Measurements from ENCODE around the gene DNMT3A.

DNMT3A gene

DNA sequence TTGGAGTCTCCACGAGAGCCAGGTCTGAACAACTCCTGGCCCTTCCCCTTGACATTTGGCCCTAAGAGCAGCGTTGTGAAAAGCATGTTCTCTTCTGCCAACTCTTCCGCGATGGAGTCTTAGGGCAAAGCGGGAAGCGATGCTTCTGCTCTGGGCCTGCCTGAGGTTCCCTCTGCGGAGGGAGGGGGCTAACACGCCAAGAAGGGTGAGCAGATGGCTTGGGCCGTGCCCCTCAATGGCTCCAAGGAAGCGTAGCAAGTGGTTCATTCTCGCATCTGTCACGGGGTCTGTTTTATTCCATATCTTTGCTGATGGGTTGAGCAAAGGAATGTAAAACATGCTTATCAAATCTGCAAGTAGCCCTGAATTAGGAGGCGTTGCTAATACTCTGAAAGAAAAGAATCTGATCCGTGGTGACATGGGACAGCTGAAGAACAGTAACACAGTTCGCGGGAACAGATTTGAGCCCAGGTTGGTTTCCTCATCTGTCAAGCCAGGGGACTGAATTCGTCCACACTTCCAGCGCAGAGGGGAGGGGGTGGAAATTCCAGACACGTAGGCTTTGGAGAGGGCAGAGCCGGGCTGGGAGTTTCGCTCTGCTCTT is 38.0 kb downstream of the DNMT3A start:
- DNase-seq, result no peak

DNA sequence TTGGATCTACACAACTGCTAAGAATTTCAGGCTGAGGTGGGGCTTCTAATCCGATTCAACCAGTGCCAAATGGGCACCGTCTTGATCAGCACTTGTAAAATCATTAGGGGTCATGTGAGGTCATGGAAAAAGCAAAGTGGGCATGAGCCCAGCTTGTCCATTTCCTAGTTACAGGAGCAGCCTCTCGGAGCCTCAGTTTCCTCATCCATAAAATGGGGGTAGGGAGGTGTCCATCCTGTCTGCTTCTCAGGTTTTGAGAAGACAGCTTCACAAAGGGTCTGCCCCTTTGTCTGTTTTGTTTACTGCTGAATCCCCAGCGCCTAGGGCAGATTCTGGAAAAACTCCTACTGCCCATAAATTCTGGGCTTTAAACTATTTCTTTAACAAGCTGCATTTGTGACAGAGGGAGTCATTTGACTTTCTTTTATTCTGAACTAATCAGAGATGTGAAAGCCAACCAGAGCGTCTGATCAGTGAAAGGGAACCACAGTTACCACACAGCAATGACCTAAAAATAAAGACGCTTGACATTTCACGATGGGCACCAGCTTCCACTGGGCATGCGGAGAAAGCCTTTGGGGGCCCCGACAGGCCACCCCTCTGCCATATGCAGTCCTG is 38.9 kb downstream of the DNMT3A start:
- no peak for DNase-seq

DNA sequence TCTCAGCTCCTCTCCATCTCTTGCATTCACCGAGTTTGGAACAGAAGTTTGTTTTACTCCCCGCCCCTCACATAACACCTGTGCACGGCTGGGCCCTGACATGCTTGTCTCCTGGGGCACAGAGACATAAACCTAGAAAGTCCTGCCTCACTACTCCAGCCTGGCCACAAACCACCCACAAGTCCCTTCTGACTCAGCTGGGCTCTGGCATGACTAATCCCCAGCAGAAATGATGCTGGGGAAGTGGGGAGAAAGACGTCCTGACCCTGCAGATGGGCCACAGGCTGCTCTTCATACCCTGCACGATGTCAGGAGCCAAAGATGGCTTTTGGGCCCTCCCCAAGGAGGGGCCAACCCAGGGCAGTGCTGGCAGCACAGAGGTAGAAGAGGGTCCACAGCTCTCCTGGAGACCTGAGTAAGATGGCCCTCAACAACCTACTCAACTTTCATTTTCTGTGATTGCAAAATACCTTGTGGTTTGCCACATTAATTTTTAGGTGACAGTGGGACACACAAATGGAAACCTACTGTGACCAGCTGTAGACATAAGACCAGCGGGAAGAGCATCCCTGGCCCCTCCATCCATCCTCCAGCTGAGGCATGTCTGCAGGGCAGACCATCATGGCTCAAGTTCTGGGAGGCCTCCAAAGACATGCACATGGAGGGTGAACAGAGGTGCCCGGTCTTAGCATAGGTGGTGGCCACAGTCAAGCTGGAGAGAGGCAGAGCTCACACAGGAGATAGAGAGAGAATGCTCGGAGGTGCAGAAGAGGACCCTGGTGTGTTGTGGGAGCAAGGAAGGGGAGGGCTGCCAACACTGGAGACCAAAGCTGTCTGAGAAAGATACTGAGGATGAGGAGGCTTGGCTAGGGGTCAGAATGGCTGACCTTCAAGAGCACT is 40.0 kb downstream of the DNMT3A start:
- DNase-seq, result no peak

DNA sequence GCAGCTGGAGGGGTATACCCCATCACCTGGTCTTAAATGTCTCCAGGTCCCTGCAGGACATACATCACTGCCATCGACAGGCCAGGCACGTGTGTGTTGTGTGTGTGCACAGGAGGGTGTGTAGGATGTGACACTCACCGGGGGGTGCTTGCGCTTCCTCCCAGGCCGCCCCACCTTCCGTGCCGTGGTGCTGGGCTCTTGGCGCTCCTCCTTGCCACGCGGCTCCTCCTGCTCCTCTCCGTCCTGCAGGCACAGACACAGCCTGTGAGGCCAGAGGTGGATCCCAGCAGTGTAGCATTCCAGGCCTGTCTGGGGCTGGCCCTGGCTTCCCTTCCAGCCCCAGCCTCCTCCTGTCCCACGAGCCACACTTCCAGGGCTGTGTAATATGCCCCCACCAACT is 41.7 kb downstream of the DNMT3A start:
- no peak for DNase-seq

DNA sequence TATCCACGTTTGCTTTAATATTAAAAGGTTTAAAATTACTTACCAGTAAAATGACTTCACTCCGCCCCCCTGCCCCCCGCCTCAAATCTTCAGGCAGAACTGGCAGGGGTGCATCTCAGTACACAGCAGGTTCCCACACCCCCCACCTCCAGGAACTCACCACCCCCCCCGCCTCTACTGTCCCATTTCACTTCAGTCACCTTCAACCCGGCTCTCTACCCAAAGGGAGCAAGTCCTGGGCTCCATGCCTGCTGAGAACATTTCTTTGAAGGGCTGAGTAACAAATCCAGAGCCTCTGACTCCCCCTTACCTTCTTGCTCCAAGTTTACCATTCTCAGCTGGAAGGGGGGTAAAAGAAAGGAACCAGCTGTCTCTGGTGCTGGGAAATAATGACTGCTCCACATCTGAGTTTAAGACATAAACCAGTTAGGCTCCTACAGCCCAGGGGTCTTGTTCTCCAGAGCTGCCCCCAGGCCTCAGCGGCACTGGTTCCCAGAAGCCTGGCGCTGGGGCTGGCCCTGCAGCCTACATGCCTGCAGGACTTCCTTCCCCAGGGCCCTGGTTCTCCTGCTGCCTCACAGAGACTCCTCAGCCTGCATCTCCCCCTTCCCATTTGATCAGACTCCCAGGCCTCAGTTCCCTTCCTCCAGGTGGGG is 42.8 kb downstream of the DNMT3A start:
- DNase-seq, result no peak

DNA sequence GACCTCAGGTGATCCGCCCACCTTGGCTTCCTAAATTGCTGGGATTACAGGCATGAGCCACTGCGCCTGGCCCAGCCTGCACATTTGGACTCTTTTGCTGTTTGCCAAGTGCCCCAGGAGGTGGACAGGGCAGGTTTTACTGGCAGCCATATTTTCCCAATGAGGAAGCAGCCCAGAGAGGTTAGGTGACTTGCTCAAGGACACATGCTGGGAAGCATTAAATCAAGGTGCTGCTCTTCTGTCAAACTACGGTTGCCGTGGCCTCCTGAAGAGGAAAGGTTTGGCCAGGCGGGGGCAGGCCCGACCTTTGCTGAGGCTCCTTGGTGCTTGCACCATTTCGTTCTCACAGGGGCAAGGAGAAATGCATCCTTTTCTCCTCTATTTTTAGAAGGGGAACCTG is 44.0 kb downstream of the DNMT3A start:
- DNase-seq, result no peak

DNA sequence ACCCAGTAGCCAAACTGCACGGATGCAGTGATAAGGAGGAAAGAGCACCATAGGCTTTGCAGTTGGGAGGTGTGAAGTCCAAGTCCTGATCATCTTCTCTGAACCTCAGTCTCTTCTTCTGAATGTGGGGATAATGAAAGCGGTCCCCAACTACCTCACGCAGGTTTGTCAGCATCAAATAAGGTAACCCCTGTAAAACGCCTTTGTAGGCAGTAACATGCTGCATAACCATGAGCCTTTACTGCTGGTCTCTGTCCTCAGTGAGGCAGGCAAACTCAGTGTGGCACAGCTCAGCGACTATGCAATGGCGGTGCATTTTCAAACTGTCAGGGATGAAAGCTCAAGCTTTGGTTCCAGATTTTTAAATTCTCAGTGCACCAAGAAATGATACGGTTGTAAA is 46.1 kb downstream of the DNMT3A start:
- no peak for DNase-seq

DNA sequence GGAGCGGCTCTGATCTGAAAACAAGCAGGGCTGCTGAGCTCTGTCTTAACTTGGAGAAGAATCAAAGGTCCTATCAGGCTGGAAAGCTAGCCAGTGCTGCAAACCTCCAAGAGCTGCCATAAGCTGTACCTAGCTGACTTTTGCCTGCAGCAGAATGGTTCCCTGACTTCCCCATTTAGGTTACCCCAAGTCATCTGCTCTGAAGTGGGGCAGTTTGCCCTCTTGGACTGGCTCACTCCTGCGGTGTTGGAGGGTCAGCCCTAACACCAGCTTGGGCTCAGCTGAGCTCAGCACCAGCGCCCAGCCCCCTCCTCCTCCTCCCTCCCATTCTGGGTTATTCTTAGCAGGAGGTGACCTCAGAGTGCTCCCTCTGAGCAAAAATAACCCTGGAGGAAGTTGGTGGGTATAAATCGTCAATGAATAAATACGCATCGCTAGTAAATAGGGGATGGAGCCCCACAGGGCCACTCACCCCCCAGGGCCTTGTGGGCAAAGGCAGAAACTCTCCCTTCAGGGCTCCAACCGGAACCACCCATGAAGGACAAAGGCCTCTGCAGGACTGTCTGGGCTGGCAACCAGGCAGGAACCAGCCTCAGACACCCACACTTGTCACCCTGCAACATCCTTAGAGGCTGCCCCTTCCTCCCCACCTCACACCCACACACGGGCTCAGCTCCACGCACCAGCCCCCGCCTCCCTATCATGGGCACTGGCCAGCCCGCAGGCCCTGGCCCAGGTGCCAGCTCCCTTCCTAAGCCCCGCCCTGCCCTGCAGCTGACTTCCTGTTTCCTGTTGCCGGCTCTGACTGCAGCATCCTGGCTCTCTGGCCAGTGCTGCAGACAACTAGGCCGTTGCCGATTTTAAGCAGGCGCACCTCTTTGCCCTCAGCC is 46.9 kb downstream of the DNMT3A start:
- DNase-seq, result peak; percentile 70

DNA sequence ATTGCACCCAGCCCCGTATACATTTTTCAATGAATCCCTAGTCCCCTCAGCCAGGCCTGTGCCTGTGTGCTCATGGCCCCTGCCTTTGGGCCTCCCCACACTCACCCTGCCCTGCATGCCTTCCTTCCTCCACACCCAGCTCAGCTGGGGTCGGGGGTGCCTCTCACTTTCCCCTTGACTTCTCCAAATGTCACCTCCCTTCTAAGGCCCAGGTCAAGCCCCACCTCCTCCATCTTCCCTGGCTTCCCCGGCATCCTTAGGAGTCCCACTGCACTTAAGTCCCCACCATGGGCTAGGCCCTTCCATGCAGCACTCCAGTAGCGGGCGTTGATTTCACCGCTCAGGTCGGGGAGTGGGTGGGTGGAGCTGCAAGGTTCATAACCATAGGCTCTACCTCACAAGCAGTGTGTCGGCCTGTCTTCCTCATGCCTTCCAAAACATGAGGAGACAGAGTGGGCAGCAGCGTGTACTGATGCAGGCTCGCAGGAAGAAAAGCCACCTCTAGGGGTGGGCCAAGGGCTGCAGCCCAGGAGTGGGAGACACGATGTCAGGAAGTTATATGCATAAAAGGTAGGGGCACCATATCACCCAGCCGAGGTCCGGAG is 47.7 kb downstream of the DNMT3A start:
- DNase-seq, result no peak

DNA sequence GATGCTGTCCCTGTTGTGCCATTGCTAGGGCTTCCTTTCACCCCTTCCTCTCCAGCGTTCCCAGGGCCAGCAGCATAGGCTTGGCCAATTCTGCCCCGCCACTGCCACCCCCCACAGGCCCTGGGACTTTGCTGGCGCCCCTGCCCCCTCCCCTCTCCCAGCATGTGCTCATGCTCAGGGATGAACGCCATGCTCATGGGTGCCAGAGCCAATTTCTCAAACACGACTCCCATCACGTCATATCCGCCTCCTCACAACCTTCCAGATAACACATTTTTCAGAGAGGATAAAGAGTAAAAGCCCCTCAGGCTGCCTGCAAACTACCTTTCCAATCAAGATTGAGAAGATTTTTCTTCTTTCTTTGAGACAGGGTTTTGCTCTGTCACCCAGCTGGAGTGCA is 48.6 kb downstream of the DNMT3A start:
- no peak for DNase-seq

DNA sequence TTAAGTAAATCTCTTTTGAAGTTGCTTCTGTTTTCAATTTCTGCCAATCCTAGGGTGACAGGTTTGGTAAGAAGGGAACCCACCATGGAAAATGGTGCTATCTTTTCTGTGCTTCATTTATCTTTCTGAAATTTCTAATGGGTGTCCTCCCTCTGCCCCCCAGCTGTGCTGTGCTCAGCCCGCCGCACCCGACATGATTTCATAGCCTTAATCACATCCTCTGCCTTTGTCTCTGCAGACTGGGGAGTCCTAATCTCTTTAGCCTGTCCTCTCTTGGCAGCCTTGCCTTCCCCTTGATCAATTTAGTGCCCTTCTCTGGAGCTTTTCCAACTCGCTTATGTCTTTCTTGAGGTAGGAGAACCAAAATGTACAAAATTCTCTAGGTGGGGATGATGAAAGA is 49.3 kb downstream of the DNMT3A start:
- DNase-seq, result no peak

DNA sequence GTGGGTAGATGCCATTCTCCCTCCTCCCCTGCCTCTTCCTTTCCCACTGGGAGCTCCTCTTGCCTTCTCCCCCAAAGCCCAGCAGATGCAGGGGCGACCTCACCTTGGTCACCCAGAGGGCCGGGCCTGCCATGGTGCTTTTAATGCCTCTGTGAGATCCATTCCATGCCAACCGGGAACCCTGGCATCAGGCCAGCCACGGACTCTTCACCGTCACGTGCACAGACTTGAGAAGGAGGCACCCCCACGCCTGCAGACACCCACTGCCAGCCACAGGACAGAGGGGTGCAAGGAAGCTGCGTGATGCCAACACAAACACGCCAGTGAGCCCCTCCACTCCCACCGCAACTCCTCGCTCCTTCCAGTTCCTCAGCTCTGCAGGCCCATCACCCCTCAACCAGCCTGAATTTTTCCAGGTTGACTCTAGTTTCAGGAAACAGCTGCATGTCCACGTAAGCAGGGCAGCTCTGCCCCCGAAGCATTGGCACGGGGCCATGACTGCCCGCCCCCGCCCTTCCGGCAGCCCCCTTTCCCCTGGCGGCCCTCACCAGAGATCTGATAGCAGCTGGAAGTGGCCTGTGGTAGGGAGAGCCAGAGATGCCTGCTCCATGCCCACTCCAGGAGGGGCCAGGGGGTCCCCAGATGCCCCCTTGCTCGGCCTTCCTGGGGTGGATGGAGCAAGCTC is 50.8 kb downstream of the DNMT3A start:
- no peak for DNase-seq

DNA sequence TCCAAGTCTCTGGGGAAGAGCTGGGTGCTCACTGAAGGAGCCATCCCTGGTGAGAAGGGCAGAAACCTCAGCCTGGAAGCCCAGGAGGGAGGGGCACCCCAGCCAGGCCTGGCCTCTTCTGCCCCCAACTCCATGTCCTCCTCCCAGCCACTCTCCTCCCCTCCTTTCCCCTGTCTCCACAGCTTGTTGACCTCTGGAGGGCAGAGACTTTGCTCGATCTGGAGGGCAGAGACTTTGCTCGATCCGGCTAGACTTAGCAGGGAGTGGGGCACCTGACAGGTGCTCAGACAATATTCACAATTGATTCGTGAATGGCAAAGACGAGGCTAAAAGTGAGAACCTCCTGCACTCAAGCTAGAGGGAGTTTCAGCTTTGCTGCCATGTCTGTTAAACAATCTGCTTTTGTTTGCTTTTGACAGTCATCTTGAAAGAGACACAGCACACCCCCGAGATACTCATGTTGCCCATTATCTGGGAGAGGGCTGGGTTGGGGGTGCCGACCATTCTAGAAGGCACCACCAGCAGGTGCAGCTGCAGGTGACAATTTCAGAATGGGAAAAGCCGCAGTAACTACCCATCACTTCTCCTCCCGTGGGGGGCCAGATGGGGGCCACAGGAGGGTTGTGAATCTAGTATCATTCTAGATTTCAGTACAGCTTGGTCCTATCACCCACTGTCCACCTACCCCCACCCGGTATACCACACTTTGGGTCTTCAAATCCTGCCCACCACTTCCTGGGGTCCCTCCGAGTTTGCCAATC is 54.8 kb downstream of the DNMT3A start:
- no peak for DNase-seq

DNA sequence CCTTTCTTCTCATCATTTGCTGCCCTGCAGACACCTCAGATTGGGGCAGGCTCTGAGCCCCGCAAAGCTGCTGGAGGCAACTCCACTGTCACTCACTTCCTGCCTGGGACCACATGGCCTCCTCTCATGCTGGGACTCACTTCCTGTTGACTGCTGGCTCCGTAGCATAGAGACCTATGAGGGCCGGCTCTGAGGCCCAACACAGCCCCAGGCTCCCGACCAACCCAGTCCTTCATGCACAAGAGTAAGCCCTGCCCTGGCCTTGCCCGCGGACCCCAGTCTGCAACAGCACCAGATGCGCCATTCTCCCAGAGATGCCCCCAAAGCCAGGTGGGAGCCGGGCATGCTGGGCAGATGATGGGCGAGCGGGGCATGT is 55.7 kb downstream of the DNMT3A start:
- no peak for DNase-seq

DNA sequence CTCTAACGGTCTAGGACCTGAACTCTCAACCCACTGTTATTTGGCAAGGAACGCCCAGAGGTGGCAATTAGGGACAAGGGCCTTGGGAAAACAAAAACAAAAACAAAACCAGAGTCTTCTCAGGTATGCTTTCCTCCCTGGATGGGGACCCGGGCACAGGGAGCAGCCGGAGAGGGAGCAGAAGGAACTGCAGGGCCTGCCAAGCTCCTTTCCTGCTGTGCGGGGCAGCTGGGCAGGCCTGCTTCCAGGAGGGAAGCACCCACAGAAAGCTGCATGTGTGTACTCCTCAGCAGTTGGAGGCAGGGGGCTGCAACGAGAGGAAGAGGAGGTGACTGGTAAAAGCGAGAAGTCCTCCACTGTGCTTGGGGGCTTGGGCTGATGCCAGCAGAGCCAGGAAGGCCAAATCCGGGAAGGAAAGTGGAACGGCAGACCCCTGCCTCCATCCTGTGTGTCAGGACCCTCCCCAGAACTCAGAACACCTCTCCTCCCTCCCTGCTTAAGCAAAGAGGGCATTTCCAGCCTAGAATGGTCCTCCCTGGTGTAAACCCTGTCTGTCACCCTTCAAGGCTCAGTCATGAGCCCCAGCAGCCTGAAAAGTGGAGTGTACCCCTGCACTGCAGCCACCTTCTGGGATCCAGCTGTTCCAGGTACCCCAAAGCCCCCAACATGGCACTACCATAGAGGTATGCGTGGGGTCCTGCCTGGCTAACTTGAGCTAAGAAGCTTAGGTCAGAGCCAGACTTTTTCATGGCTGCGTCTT is 56.3 kb downstream of the DNMT3A start:
- DNase-seq, result no peak

DNA sequence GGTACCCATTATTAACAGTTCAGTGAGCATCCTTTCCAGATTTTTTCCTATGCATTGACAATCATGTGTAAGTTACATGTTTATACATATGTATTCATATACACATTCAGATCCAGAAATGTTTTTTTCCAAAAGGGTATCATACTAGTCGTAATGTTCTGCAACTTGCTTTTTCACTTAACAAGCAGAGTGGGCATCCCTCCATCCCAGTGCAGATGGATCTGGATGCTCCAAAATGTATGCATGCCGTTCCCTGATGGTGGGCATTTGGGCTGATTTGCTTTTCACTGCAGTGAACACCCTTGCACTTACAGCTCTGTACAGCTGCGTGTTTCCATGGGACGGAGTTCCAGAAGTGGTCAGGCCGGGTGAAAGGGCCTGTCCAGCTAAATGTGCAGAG is 57.0 kb downstream of the DNMT3A start:
- DNase-seq, result no peak

DNA sequence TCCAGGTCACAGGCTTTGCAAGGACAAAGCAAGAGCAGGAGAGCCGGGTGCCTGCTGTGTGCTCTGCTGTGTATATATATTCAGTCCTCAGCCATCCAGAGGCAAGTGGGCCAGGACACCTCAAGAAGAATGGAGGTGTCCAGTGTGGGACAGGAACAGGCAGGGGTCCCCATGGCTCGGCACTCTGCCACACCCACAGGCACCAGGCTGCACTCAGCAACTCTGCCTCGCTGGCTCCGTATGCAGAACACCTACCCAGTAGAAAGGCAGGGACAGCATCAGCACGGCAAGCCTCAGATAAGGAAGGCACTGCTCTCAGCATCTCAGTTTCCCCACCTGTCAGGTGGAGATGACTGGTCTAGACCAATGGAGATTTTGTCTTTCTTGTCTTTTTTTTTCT is 57.8 kb downstream of the DNMT3A start:
- DNase-seq, result no peak

DNA sequence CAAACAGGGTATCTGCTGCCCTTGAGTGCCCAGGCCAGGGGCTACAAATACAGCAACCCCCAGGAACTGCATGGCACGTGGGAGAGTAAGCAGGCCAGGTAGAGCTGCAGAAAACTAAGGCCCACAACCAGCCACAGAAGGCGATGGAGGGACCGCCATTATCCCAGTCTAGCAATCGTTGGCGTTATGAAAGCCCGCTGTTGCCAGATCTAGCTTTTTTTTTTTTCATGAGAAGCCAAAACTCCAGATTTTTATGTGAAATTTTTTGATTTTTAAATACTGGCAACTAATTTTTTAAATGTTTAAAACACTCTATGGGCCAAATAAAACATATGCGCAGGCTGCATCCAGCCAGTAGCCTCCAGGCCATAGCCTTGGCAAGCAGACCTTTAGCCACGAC is 59.8 kb downstream of the DNMT3A start:
- DNase-seq, result no peak

DNA sequence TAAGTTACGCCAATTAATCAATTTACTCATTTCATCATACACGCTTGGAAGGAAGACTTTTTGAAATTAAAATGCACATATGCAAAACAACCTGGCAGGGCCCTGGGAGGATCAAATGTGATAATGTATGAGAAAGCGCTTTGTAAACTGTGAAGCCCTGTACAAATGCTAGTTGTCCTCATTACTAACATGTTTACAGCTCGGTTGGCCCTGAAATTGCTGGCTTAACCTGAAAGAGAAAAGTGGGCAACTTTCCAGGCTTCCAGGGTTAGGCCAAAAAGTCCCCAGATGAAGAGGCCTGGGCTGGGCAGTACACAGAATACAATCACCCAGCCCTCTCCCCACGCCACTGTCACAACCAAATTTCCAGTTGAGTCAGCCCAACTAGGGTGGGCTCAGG is 60.2 kb downstream of the DNMT3A start:
- DNase-seq, result no peak

All from activated gamma-delta T cell (primary cell).